K562 (cell line): Measurements from ENCODE around the gene ARHGAP30. TPM values are rescaled to one million over a fixed set of nuclear protein-coding genes. Genes with fewer than 3 reads are reported as not detected.
"Not testable (repeated sequence)": the region's sequence is repeated elsewhere in the genome, so short reads cannot be mapped to it uniquely, and the experiment has no call there.

Experiments used
- ELF4 ChIP-seq: fragments of 450-650 bp; formaldehyde crosslinking; IDR thresholded peaks from 2 replicates; pipeline ENCODE4 v1.4.0; 2022; ENCODE audit warnings: missing genetic modification characterization
- MAFG ChIP-seq: fragments of 450-650 bp; conservative IDR thresholded peaks from 2 replicates; pipeline ENCODE4 v1.6.1; 2016; ENCODE audit warnings: missing genetic modification characterization, missing compliant biosample characterization
- MAZ ChIP-seq, 2 experiments: fragments of 450-650 bp in 1 of 2; sonication (generic) in 1 of 2; formaldehyde crosslinking; IDR thresholded peaks in 1 of 2; conservative IDR thresholded peaks in 1 of 2; 2 replicates each; pipeline versions ENCODE4 v1.4.0 to v1.5.0; 2020; ENCODE audit warnings: mild to moderate bottlenecking in 1 of 2, missing genetic modification reagents in 1 of 2
- NR4A1 ChIP-seq, 2 experiments: fragments of 250-450 bp in 1 of 2; fragments of 450-650 bp in 1 of 2; sonication (Bioruptor Pico) in 1 of 2; IDR thresholded peaks; 2 replicates each; pipeline versions ENCODE4 v1.4.0 to v1.6.1; 2016 to 2020; ENCODE audit warnings: mild to moderate bottlenecking in 2 of 2, missing compliant biosample characterization in 1 of 2, missing genetic modification characterization in 1 of 2, moderate library complexity in 1 of 2
- SMAD4 ChIP-seq: fragments of 250-450 bp; sonication (Bioruptor Pico); conservative IDR thresholded peaks from 2 replicates; pipeline ENCODE4 v1.8.0; 2021; ENCODE audit warnings: inconsistent platforms, mild to moderate bottlenecking, moderate library complexity
- TEAD2 ChIP-seq: fragments of 450-650 bp; IDR thresholded peaks from 2 replicates; pipeline ENCODE4 v1.6.1; 2016; ENCODE audit warnings: missing genetic modification characterization, control low read depth, missing compliant biosample characterization
- ZNF134 ChIP-seq: fragments of 250-450 bp; sonication (Bioruptor Pico); conservative IDR thresholded peaks from 2 replicates; pipeline ENCODE4 v1.4.0; 2020
- ZNF175 ChIP-seq: fragments of 200-800 bp; sonication (Bioruptor generic); IDR thresholded peaks from 2 replicates; pipeline ENCODE4 v1.6.1; 2016; ENCODE audit warnings: low read depth, mild to moderate bottlenecking, missing genetic modification characterization, missing compliant biosample characterization
- ZNF41 ChIP-seq: fragments of 250-450 bp; sonication (Bioruptor Pico); conservative IDR thresholded peaks from 2 replicates; pipeline ENCODE4 v1.4.0; 2020; ENCODE audit warnings: mild to moderate bottlenecking
- polyA plus RNA-seq, 8 experiments: library from polyadenylated mRNA; depleted of rRNA in 4 of 8; stranded (reverse) in 5 of 8; unstranded in 3 of 8; fragments of >200 nt; fragmentation: Nextera tagmentation in 2 of 8; fragmentation: Illumina TruSeq in 1 of 8; extraction: Ambion mirVana in 2 of 8; extraction: Trizol in 1 of 8; gene quantifications; 2 replicates each; pipeline versions ENCODE4 v1.2.1 to v1.2.3, GENCODE V29; 2011 to 2014; ENCODE audit warnings: inconsistent platforms in 1 of 8, missing spikeins in 1 of 8
- total RNA-seq, 7 experiments: library from RNA; depleted of rRNA in 6 of 7; stranded (reverse); fragments of >200 nt in 6 of 7; fragmentation: Illumina TruSeq in 2 of 7; extraction: Trizol in 2 of 7; gene quantifications; 2 replicates each; pipeline versions ENCODE4 v1.2.1 to v1.2.3, GENCODE V29; 2011 to 2021; ENCODE audit warnings: low replicate concordance in 1 of 7
- TF ChIP-seq, protein P1 (sequence below), 3 experiments: fragments of 200-800 bp in 1 of 3; sonication (Bioruptor generic) in 1 of 3; sonication (generic) in 1 of 3; formaldehyde crosslinking in 1 of 3; IDR thresholded peaks; 2 replicates each; pipeline versions ENCODE4 v1.6.1 to v1.8.0; 2016 to 2022; ENCODE audit warnings: mild to moderate bottlenecking in 2 of 3, missing compliant biosample characterization in 2 of 3, missing genetic modification characterization in 2 of 3, missing genetic modification reagents in 1 of 3
- TF ChIP-seq, protein P2 (sequence below): fragments of 450-650 bp; formaldehyde crosslinking; IDR thresholded peaks from 2 replicates; pipeline ENCODE4 v1.4.0; 2020; ENCODE audit warnings: mild to moderate bottlenecking, moderate library complexity
- TF ChIP-seq, protein P3 (sequence below), 2 experiments: fragments of 200-800 bp in 1 of 2; sonication (Bioruptor generic) in 1 of 2; sonication (generic) in 1 of 2; formaldehyde crosslinking in 1 of 2; IDR thresholded peaks in 1 of 2; conservative IDR thresholded peaks in 1 of 2; 2 replicates each; pipeline versions ENCODE4 v1.5.0 to v1.6.1; 2016 to 2020; ENCODE audit warnings: missing compliant biosample characterization in 1 of 2, missing genetic modification characterization in 1 of 2, missing genetic modification reagents in 1 of 2
- TF ChIP-seq, protein P4 (sequence below): fragments of 200-800 bp; sonication (Bioruptor generic); IDR thresholded peaks from 2 replicates; pipeline ENCODE4 v1.6.1; 2016; ENCODE audit warnings: missing genetic modification characterization, missing compliant biosample characterization

ARHGAP30 gene
- total and polyA plus RNA-seq, 9 of the 15 experiments (the other 6 are each of a cell fraction or from before 2014, with no cell fraction given) = 0.01 to 0.73 (median 0.12) TPM

DNA sequence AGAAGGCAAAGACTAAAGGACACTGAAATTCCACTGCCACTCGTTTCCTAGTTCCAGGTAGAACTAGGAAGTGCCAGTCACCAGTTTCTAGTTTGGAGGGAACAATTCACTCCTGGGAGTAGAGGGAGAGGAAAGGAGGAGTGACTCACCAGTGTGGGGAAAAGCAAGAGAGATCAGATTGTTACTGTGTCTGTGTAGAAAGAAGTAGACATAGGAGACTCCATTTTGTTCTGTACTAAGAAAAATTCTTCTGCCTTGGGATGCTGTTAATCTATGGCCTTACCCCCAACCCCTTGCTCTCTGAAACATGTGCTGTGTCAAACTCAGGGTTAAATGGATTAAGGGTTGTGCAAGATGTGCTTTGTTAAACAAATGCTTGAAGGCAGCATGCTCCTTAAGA is 53.0 kb downstream of the ARHGAP30 start (continued):
- TF ChIP-seq, protein P1, sequence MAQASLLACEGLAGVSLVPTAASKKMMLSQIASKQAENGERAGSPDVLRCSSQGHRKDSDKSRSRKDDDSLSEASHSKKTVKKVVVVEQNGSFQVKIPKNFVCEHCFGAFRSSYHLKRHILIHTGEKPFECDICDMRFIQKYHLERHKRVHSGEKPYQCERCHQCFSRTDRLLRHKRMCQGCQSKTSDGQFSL (CRISPR knock-in tag; IDR thresholded peaks at IDR 0.05) = not testable (repeated sequence)
- TF ChIP-seq, protein P1 (tag; IDR thresholded peaks at IDR 0.05) = peak in 1 of 2 experiments; percentile 84; a peak in 2 of 4 replicates
- TF ChIP-seq ZNF175 (peak; percentile 67; the same call in 1 of the 2 replicates), NR4A1 (tag; IDR thresholded peaks at IDR 0.05) (peak; percentile 93), ELF4 (CRISPR knock-in tag) (peak; percentile 52; the same call in 1 of the 2 replicates), ZNF134 (0 out of 2 replicates have a peak, but pooled peaks have one; percentile 60), TEAD2 (tag) (peak; percentile 50; the same call in 1 of the 2 replicates), MAFG (peak; percentile 22; the same call in 1 of the 2 replicates), SMAD4 (peak; percentile 92), MAZ (CRISPR knock-in tag; conservative IDR thresholded peaks at IDR 0.05 in 1 of 2, IDR thresholded peaks at IDR 0.05 in 1 of 2) (peak in 1 of 2 experiments; percentile 47; a peak in 1 of 4 replicates), ZNF41 (peak; percentile 76; the same call in 1 of the 2 replicates)
- not testable (repeated sequence) for TF ChIP-seq NR4A1 (CRISPR knock-in tag; IDR thresholded peaks at IDR 0.05)
- TF ChIP-seq, protein P2, sequence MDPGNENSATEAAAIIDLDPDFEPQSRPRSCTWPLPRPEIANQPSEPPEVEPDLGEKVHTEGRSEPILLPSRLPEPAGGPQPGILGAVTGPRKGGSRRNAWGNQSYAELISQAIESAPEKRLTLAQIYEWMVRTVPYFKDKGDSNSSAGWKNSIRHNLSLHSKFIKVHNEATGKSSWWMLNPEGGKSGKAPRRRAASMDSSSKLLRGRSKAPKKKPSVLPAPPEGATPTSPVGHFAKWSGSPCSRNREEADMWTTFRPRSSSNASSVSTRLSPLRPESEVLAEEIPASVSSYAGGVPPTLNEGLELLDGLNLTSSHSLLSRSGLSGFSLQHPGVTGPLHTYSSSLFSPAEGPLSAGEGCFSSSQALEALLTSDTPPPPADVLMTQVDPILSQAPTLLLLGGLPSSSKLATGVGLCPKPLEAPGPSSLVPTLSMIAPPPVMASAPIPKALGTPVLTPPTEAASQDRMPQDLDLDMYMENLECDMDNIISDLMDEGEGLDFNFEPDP (CRISPR knock-in tag) = peak; percentile 88; the same call in 1 of the 2 replicates
- TF ChIP-seq, protein P3, sequence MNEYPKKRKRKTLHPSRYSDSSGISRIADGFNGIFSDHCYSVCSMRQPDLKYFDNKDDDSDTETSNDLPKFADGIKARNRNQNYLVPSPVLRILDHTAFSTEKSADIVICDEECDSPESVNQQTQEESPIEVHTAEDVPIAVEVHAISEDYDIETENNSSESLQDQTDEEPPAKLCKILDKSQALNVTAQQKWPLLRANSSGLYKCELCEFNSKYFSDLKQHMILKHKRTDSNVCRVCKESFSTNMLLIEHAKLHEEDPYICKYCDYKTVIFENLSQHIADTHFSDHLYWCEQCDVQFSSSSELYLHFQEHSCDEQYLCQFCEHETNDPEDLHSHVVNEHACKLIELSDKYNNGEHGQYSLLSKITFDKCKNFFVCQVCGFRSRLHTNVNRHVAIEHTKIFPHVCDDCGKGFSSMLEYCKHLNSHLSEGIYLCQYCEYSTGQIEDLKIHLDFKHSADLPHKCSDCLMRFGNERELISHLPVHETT (CRISPR knock-in tag; conservative IDR thresholded peaks at IDR 0.05 in 1 of 2, IDR thresholded peaks at IDR 0.05 in 1 of 2) = peak in 1 of 2 experiments; percentile 73; a peak in 2 of 4 replicates
- TF ChIP-seq, protein P4, sequence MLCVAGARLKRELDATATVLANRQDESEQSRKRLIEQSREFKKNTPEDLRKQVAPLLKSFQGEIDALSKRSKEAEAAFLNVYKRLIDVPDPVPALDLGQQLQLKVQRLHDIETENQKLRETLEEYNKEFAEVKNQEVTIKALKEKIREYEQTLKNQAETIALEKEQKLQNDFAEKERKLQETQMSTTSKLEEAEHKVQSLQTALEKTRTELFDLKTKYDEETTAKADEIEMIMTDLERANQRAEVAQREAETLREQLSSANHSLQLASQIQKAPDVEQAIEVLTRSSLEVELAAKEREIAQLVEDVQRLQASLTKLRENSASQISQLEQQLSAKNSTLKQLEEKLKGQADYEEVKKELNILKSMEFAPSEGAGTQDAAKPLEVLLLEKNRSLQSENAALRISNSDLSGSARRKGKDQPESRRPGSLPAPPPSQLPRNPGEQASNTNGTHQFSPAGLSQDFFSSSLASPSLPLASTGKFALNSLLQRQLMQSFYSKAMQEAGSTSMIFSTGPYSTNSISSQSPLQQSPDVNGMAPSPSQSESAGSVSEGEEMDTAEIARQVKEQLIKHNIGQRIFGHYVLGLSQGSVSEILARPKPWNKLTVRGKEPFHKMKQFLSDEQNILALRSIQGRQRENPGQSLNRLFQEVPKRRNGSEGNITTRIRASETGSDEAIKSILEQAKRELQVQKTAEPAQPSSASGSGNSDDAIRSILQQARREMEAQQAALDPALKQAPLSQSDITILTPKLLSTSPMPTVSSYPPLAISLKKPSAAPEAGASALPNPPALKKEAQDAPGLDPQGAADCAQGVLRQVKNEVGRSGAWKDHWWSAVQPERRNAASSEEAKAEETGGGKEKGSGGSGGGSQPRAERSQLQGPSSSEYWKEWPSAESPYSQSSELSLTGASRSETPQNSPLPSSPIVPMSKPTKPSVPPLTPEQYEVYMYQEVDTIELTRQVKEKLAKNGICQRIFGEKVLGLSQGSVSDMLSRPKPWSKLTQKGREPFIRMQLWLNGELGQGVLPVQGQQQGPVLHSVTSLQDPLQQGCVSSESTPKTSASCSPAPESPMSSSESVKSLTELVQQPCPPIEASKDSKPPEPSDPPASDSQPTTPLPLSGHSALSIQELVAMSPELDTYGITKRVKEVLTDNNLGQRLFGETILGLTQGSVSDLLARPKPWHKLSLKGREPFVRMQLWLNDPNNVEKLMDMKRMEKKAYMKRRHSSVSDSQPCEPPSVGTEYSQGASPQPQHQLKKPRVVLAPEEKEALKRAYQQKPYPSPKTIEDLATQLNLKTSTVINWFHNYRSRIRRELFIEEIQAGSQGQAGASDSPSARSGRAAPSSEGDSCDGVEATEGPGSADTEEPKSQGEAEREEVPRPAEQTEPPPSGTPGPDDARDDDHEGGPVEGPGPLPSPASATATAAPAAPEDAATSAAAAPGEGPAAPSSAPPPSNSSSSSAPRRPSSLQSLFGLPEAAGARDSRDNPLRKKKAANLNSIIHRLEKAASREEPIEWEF = 0 out of 2 replicates have a peak, but pooled peaks have one; percentile 38
- TF ChIP-seq, all 486 proteins: peak for 62; not testable (repeated sequence) for 424
